Chondrocyte (in vitro differentiated cells): ENCODE measurements around the gene CTNNA2. TPM values are rescaled to one million over a fixed set of nuclear protein-coding genes. Genes with fewer than 3 reads are reported as not detected.
A peak's percentile ranks its signal among the peaks of the same experiment; 100 is the strongest.

Source experiments
- DNase-seq: peaks from one replicate; pipeline ENCODE4 v3.0.0; 2021; ENCODE audit warnings: mixed read lengths, low spot score
- H3K27ac Mint-ChIP-seq: one replicate; pipeline ENCODE4 v1.8.0; 2021; ENCODE audit warnings: mild to moderate bottlenecking, moderate library complexity, mixed read lengths; ENCODE audit not compliant: unreplicated experiment
- H3K27me3 Mint-ChIP-seq: 2 replicates; pipeline ENCODE4 v1.8.0; 2021; ENCODE audit warnings: low read depth, mixed read lengths
- H3K36me3 Mint-ChIP-seq: 2 replicates; pipeline ENCODE4 v1.8.0; 2021; ENCODE audit warnings: low read depth, mixed read lengths
- H3K4me1 Mint-ChIP-seq: 2 replicates; pipeline ENCODE4 v1.8.0; 2021; ENCODE audit warnings: low read depth, mild to moderate bottlenecking, mixed read lengths
- H3K4me3 Mint-ChIP-seq: one replicate; pipeline ENCODE4 v1.8.0; 2021; ENCODE audit warnings: mild to moderate bottlenecking, moderate library complexity, mixed read lengths; ENCODE audit not compliant: unreplicated experiment
- H3K9me3 Mint-ChIP-seq: 2 replicates; pipeline ENCODE4 v1.8.0; 2021; ENCODE audit warnings: low read depth, mixed read lengths
- total RNA-seq: library from RNA; stranded (reverse); gene quantifications from 3 replicates; pipeline ENCODE4 v1.2.1, GENCODE V29; 2021
- TF ChIP-seq, protein P1 (sequence below): fragments of 200-600 bp; sonication (generic); IDR thresholded peaks from 2 replicates; pipeline ENCODE4 v1.5.0; 2021; ENCODE audit warnings: antibody characterized with exemption, mild to moderate bottlenecking, moderate library complexity

CTNNA2 gene
- total RNA-seq, 1 donor from 2014 or later: not detected

GRCh38 chr2:79660557-79660956 lies 147.7 kb downstream of the CTNNA2 start:
- Mint-ChIP-seq H3K4me1 (no peaks in the 10 kb centered on the region), H3K9me3 (peaks cover 2% of the 10 kb centered on the region), H3K4me3 (no peak overlapping the region), H3K36me3 (no peaks in the 10 kb centered on the region), H3K27me3 (peaks cover 6% of the 10 kb centered on the region), H3K27ac (no peak overlapping the region)
- TF ChIP-seq, protein P1, sequence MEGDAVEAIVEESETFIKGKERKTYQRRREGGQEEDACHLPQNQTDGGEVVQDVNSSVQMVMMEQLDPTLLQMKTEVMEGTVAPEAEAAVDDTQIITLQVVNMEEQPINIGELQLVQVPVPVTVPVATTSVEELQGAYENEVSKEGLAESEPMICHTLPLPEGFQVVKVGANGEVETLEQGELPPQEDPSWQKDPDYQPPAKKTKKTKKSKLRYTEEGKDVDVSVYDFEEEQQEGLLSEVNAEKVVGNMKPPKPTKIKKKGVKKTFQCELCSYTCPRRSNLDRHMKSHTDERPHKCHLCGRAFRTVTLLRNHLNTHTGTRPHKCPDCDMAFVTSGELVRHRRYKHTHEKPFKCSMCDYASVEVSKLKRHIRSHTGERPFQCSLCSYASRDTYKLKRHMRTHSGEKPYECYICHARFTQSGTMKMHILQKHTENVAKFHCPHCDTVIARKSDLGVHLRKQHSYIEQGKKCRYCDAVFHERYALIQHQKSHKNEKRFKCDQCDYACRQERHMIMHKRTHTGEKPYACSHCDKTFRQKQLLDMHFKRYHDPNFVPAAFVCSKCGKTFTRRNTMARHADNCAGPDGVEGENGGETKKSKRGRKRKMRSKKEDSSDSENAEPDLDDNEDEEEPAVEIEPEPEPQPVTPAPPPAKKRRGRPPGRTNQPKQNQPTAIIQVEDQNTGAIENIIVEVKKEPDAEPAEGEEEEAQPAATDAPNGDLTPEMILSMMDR: peak; percentile 77
- DNase-seq: no peak

DNA sequence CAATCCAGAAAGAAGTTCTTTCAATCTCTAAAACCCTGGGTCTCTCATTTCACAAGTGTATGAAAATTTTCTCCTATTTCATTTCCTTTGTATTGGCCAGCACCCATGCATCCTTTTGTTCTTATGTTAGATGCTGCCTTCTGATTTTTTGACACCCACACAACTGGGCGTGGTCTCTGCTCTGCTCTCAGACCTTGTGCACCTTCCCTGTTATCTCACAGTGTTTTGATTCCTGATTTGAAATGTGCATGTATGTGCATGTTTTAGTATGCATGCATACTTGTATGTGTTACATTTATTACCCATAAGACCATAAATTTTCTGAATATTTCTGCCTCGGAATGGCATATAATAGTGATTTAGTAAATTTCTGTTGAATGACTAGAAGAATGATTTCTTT lies 152.2 kb downstream of the CTNNA2 start:
- Mint-ChIP-seq H3K27me3 (peaks cover 12% of the 10 kb centered on the region), H3K4me1 (peaks cover 7% of the 10 kb centered on the region), H3K9me3 (no peaks in the 10 kb centered on the region), H3K36me3 (no peaks in the 10 kb centered on the region), H3K27ac (no peak overlapping the region), H3K4me3 (no peak overlapping the region)
- TF ChIP-seq, protein P1: no peak
- no peak for DNase-seq

- H3K27ac Mint-ChIP-seq: no peak overlapping the region
- H3K27me3 Mint-ChIP-seq: peaks cover 12% of the 10 kb centered on the region
- no peaks in the 10 kb centered on the region for H3K9me3 Mint-ChIP-seq
- H3K36me3 Mint-ChIP-seq: no peaks in the 10 kb centered on the region
- TF ChIP-seq, protein P1: no peak
- peaks cover 9% of the 10 kb centered on the region for H3K4me1 Mint-ChIP-seq
- H3K4me3 Mint-ChIP-seq: no peak overlapping the region
- no peak for DNase-seq
Measured at GRCh38 chr2:79666430-79666829, 153.6 kb downstream of the CTNNA2 start.

- H3K27me3 Mint-ChIP-seq: peaks cover 12% of the 10 kb centered on the region
- H3K9me3 Mint-ChIP-seq: no peaks in the 10 kb centered on the region
- H3K27ac Mint-ChIP-seq: no peak overlapping the region
- TF ChIP-seq, protein P1: no peak
- DNase-seq: peak; percentile 82
- no peak overlapping the region for H3K4me3 Mint-ChIP-seq
- H3K4me1 Mint-ChIP-seq: peaks cover 9% of the 10 kb centered on the region
- no peaks in the 10 kb centered on the region for H3K36me3 Mint-ChIP-seq
Measured at GRCh38 chr2:79669714-79670113, 156.9 kb downstream of the CTNNA2 start.

GRCh38 chr2:79670198-79670597 lies 157.3 kb downstream of the CTNNA2 start:
- H3K4me3 Mint-ChIP-seq: peak overlapping the region; percentile 51
- H3K9me3 Mint-ChIP-seq: no peaks in the 10 kb centered on the region
- H3K27ac Mint-ChIP-seq: no peak overlapping the region
- TF ChIP-seq, protein P1: peak; percentile 78
- peaks cover 12% of the 10 kb centered on the region for H3K27me3 Mint-ChIP-seq
- H3K36me3 Mint-ChIP-seq: no peaks in the 10 kb centered on the region
- peak; percentile 75 for DNase-seq
- H3K4me1 Mint-ChIP-seq: peaks cover 9% of the 10 kb centered on the region
